ENCODE measurements around the gene RNF166.
A peak's percentile ranks its signal among the peaks of the same experiment; 100 is the strongest.

RNF166 gene

GRCh38 chr16:88692861-88693260 is 13.3 kb downstream of the RNF166 start:
- no peak for DNase-seq (ENCODE audit: low read depth)

DNA sequence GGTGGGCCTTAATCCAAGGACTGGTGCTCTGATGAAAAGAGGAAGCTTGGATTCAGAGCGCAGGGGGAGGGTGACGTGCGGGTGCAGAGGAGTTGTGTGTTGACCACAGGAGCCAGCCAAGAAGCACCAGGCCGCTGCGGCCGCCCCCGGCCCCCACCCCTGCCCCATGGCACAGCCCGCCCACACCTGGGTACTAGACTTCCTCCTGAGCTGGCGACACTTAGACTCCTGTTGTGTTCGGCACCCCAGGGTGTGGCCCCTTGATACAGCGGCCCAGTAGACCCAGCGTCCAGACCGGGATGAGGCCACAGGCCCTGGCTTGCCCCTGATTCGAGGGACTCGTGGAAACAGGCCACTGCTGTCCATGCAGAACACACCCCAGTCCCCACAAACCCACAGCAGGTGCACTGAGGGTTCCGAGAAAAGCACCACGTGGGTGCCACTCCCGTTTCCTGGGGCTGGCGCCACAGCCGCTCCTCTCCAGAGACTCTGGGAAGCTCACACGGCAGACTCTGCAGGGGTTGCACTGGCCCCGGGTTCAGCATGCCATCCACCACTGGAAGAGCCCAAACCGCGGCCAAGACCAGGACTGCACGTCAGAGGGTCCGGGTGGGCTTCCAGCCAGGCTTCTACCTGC is 14.2 kb downstream of the RNF166 start:
- DNase-seq (ENCODE audit: low read depth) = no peak

DNA sequence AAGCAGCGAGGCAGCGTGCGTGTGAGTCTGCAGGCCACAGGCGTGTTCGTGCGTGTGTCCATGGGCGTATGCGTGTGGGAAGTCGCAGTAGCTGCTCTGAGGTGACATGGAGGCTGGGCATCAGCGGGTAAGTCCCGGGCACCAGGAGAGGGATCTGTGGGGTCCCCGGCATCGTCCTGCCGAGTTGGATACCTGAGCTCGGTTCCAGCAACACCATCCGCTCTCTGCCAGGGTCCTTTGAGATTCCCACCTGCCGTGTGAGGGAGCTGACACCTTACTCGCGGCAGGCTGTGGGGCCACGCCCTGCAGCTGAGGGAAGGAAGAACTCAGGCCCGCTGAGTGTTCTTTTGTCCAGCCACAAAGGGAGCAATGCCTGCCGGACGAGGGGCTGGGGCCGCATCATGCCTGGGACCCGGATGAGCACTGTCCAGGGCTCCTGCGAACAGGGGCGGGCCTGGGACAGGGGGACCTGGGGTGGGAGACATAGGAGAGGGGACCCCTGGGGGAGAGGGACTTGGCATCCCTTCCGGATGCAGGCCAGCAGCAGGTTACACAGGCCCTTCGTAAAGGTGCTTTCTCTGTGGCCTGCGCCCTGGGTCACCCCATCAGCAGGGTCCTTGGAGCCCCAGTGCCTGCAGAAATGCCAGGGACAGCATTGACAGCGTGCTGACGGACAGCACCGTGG is 14.9 kb downstream of the RNF166 start:
- no peak for DNase-seq (ENCODE audit: low read depth)

GRCh38 chr16:88690341-88691128 is 15.7 kb downstream of the RNF166 start:
- DNase-seq (ENCODE audit: low read depth) = no peak

DNA sequence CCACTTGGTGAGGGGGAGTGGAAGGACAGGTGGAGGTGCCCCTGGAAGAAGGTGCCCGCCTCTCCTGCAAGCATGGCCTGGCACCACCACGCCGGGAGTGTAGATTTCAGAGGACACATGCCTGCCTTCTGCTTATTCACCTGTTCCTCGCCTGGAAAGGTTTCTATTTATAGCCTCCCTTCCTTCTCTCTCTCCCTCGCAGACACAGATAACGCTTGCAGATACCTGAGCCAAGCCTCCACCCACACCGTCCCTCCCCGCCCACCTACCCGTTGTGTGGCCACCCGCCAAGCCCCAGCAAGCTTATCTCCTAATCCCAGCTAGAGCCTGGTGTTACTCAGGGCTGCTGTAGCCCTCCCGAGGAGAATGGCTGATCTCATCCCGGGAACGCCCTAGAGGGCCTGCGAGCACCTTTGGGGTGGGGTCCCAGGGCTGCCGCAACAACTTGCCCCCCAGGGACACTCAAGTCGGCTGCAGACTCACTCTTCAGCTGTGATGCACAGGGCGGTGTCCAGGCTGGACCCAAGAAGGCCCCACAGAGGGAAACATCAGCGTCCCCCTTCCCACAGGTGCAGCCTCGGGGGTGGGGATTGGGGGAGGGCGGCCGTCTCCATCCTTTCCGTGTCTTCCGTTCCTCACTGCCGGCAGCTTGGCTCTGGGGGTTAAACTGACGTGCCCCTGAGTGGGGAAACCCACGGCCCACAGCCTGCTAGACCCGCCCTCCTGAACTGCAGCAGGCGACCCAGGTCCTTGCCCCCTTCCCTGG is 18.0 kb downstream of the RNF166 start:
- no peak for DNase-seq (ENCODE audit: low read depth)

GRCh38 chr16:88687676-88688012 is 18.6 kb downstream of the RNF166 start:
- DNase-seq (ENCODE audit: low read depth) = no peak

- DNase-seq (ENCODE audit: low read depth) = no peak
Observed at GRCh38 chr16:88687254-88687576, 19.0 kb downstream of the RNF166 start.

DNA sequence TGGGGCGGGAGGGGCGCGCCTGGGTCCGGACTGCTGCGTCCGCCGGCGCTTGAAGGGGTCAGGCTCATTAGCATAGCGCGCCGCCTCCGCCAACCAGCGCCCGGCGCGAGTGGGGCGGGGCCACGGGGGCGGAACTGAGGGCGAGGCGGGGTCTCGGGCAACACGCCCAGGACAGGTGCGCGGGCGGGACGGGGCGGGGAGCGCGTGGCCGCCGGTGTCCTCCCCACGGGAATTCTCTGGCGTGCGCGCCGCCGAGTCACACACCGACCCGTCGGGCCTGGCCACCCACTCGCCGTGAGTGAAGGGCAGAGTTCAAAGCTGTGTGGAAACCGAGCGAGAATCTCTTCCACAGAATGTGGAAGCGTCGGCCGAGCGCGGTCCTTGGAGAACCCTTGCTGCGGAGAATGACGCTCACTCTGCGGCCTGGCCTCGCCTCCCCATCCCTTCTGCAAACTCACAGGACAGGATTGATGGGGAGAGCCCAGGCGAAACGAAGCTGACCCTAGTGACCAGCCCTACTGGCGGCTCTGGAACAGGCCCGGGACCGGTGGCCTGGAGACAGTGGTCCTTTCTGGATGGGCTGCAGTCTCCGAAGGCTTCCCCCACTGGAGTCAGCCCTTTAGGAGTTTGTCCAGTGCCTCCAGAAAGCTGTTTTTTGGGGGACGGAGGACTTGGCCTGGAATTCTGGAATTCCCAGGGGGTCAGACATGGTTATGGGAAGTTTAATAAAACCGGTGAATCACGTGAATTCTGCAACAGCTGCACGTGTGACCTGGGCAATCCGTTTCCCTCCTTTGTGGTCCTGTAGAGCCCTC is 19.6 kb downstream of the RNF166 start, which contains the start of gene SNAI3:
SNAI3 (minus strand) TSS at position 69 of the 815 bp plus-strand sequence. CDS start 101 bp downstream, outside the sequence.
- peak; percentile 78 for DNase-seq (ENCODE audit: low read depth)

- peak; percentile 51 for DNase-seq (ENCODE audit: low read depth)
Observed at GRCh38 chr16:88686062-88686438, 20.2 kb downstream of the RNF166 start.

- no peak for DNase-seq (ENCODE audit: low read depth)
Observed at GRCh38 chr16:88685156-88686061, 20.8 kb downstream of the RNF166 start.

DNA sequence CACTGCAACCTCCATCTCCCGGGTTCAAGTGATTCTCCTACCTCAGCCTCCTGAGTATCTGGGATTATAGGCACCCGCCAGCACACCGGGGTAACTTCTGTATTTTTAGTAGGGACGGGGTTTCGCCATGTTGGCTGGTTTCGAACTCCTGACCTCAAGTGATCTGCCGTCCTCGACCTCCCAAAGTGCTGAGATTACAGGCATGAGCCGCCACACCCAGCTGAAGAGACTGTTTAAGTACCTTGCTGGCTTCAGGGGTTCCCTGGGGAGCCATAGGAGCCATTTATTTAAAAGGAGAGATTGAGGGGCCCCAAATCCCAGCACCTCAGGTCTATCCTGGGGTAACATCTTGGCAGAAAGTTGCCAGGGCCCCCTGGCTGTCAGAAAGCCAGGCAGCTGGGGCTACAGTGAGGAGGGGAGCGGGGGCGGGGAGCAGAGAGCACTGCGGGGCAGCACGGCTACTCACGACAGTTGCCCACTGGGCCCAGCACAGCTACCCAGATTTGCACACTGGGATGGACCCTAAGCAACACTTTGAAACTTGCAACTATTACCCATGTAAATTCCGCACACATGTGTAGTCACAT is 21.5 kb downstream of the RNF166 start:
- no peak for DNase-seq (ENCODE audit: low read depth)

DNA sequence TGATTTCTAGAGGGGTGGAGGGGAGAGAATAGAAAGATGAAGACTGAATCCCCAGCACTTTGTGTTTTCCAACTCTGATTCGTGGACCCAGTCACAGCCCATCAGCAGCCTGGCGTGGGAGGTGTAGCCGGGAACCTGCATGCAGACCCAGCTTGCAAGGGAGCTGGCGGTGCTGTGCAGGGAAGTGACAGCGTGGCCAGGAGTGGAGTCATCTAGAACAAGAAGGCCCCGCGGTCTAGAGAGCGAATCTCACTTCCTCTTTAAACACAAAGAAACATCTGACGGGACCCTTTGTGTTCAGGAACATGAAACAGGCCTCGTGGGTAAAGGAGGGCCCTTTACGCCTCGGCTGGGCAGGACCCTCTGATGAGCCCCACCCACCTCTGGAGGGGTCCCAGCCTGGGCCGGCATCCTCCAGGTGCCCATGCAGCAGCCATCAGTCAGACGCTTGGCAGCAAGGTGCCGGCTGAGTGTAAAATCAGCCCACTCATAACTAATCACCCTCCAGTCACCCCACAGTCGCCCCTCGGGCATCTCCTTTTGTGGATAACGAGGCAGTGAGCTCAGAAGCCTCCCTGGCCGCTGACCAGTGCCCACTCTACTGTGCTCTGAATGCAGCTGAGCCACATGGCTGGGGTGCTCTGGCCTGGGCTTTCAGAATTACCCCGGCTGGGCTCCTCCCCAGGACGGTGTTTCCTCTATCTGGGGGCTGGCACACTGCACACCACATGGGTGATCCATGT is 24.3 kb downstream of the RNF166 start:
- peak; percentile 45 for DNase-seq (ENCODE audit: low read depth)

DNA sequence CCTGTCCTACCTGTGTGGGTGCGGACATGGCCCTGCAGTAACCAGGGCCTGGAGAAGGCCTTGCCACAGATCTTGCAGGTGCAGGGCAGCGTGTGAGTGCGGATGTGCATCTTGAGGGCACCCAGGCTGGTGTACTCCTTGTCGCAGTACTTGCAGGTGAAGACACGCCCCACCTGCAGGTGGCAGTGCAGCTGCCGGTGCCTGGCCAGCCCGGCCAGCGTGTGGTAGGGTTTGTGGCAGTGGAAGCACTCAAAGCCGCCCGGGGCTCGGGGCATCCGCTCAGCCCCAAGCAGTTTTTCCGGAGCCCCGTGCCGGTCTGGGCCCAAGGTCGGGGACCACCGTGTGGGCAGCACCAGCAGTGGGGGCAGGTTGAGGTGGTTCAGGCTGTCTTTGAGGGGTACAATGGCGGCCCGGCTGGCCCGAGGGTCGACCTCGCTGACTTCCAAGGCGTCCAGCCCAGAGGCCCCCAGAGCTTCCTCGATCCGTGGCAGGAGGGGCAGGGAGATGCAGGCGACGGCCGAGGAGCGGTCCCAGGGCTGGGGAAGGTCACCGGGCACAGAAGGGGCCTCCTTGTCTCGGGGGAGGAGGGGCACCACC is 25.0 kb downstream of the RNF166 start:
- DNase-seq (ENCODE audit: low read depth) = no peak

GRCh38 chr16:88680554-88681083 is 25.6 kb downstream of the RNF166 start:
- DNase-seq (ENCODE audit: low read depth) = no peak

DNA sequence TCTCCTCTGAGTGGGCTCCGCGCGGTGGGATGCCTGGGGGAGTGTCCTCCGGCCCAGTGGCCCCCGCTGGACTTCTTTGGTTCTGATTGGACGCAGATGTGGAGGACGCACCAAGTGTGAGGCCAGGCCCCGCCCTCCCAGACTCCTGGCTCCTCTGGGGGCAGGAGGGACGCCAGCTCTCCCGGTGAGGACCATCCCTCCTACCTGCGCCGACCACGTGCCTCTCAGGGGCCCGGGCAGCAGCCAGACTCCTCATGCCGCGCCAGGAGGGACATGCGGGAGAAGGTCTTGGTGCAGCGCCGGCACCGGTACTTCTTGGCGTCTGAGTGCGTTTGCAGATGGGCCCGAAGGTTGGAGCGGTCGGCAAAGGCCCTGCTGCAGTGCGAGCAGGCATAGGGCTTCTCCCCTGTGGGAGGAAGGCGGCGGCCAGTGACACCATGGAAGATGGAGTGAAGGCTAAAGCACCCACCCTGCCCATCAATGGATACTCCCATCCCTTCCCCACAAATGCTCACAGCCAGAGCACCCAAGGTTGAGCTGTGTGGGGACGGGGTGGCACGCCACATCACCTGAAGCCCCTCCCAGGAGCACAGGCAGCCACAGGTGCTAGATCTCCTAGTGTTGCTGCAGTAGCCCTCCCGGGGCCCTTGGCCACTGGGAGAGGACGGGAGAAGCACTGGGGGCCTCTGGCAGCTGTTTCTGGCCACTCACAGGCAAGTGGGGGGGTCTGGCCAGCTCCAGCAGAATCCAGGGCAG is 27.8 kb downstream of the RNF166 start:
- DNase-seq (ENCODE audit: low read depth) = no peak

GRCh38 chr16:88677721-88678120 is 28.5 kb downstream of the RNF166 start:
- no peak for DNase-seq (ENCODE audit: low read depth)

GRCh38 chr16:88676502-88677242 is 29.5 kb downstream of the RNF166 start:
- no peak for DNase-seq (ENCODE audit: low read depth)

Data from T-helper 22 cell (primary cell).